ENCODE results near the gene MFGE8.

The MFGE8 gene

GRCh38 chr15:88904257-88904623 lies 8.9 kb downstream of the MFGE8 start:
- TF ChIP-seq CTCF (IDR thresholded peaks at IDR 0.05; ENCODE audit: borderline replicate concordance, control extremely low read depth, extremely low read depth, insufficient read depth, missing control alignments) = no peak
- in situ Hi-C loops (cut with MboI; ENCODE audit: low sequenced_read_pairs, unreplicated experiment) = loop anchor here (10.0 kb wide), 1 partner anchor 281 kb away; no protein-coding TSS in a partner anchor
- no peak for DNase-seq (ENCODE audit: low spot score)

- no peak for DNase-seq (ENCODE audit: low spot score)
- in situ Hi-C loops (cut with MboI; ENCODE audit: low sequenced_read_pairs, unreplicated experiment) = loop anchor here (10.0 kb wide), 1 partner anchor 282 kb away; no protein-coding TSS in a partner anchor
- TF ChIP-seq CTCF (IDR thresholded peaks at IDR 0.05; ENCODE audit: borderline replicate concordance, control extremely low read depth, extremely low read depth, insufficient read depth, missing control alignments) = no peak
Measured at GRCh38 chr15:88902846-88903245, 10.3 kb downstream of the MFGE8 start.

- in situ Hi-C loops (cut with MboI; ENCODE audit: low sequenced_read_pairs, unreplicated experiment) = loop anchor here (10.0 kb wide), 1 partner anchor 282 kb away; no protein-coding TSS in a partner anchor
- no peak for TF ChIP-seq CTCF (IDR thresholded peaks at IDR 0.05; ENCODE audit: borderline replicate concordance, control extremely low read depth, extremely low read depth, insufficient read depth, missing control alignments)
- no peak for DNase-seq (ENCODE audit: low spot score)
Measured at GRCh38 chr15:88902221-88902835, 10.9 kb downstream of the MFGE8 start.

GRCh38 chr15:88901508-88902220 lies 11.5 kb downstream of the MFGE8 start:
- no peak for DNase-seq (ENCODE audit: low spot score)
- TF ChIP-seq CTCF (IDR thresholded peaks at IDR 0.05; ENCODE audit: borderline replicate concordance, control extremely low read depth, extremely low read depth, insufficient read depth, missing control alignments) = no peak
- in situ Hi-C loops (cut with MboI; ENCODE audit: low sequenced_read_pairs, unreplicated experiment) = loop anchor here (10.0 kb wide), 1 partner anchor 283 kb away; no protein-coding TSS in a partner anchor

GRCh38 chr15:88900982-88901418 lies 12.2 kb downstream of the MFGE8 start:
- TF ChIP-seq CTCF (IDR thresholded peaks at IDR 0.05; ENCODE audit: borderline replicate concordance, control extremely low read depth, extremely low read depth, insufficient read depth, missing control alignments) = no peak
- DNase-seq (ENCODE audit: low spot score) = no peak
- in situ Hi-C loops (cut with MboI; ENCODE audit: low sequenced_read_pairs, unreplicated experiment) = loop anchor here (10.0 kb wide), 1 partner anchor 284 kb away; no protein-coding TSS in a partner anchor

GRCh38 chr15:88900309-88900981 lies 12.7 kb downstream of the MFGE8 start:
- DNase-seq (ENCODE audit: low spot score) = no peak
- in situ Hi-C loops (cut with MboI; ENCODE audit: low sequenced_read_pairs, unreplicated experiment) = loop anchor here (10.0 kb wide), 1 partner anchor 284 kb away; no protein-coding TSS in a partner anchor
- no peak for TF ChIP-seq CTCF (IDR thresholded peaks at IDR 0.05; ENCODE audit: borderline replicate concordance, control extremely low read depth, extremely low read depth, insufficient read depth, missing control alignments)
